Kidney epithelial cell (primary cell): ENCODE data around the gene PLB1. TPM values are rescaled to one million over a fixed set of nuclear protein-coding genes. Genes with fewer than 3 reads are reported as not detected.

Experiments used
- DNase-seq: peaks from one replicate; pipeline ENCODE4 v3.0.0-alpha.2; 2010; ENCODE audit warnings: low read depth
- H3K27me3 ChIP-seq: 2 replicates; pipeline ENCODE4 v1.6.0; 2011; ENCODE audit warnings: low read length; ENCODE audit not compliant: control insufficient read depth, insufficient read depth
- H3K36me3 ChIP-seq: 2 replicates; pipeline ENCODE4 v1.5.1; 2011; ENCODE audit warnings: low read length; ENCODE audit not compliant: control insufficient read depth, insufficient read depth
- H3K4me3 ChIP-seq: 2 replicates; pipeline ENCODE4 v1.5.1; 2011; ENCODE audit warnings: low read depth, mild to moderate bottlenecking, control low read depth, low read length
- CTCF ChIP-seq: IDR thresholded peaks from 2 replicates; pipeline ENCODE4 v1.5.1; 2011; ENCODE audit warnings: mild to moderate bottlenecking, moderate library complexity, low read length, control low read depth, inconsistent platforms; ENCODE audit not compliant: insufficient read depth, poor library complexity, severe bottlenecking
- total RNA-seq: library from RNA; depleted of rRNA; stranded (reverse); fragments of >200 nt; gene quantifications from 2 replicates; pipeline ENCODE4 v1.2.3, GENCODE V29; 2015

Gene PLB1
- total RNA-seq, 1 donor from 2014 or later = 0.25 TPM

GRCh38 chr2:28640260-28640907 is 144.5 kb downstream of the PLB1 start:
- Histone ChIP-seq H3K4me3 (no peak overlapping the region), H3K27me3 (no peaks in the 10 kb centered on the region), H3K36me3 (no peaks in the 10 kb centered on the region)
- DNase-seq = no peak
- no peak for TF ChIP-seq CTCF

GRCh38 chr2:28640908-28641300 is 145.0 kb downstream of the PLB1 start:
- Histone ChIP-seq H3K4me3 (no peak overlapping the region), H3K27me3 (no peaks in the 10 kb centered on the region), H3K36me3 (no peaks in the 10 kb centered on the region)
- no peak for TF ChIP-seq CTCF
- no peak for DNase-seq

- TF ChIP-seq CTCF = no peak
- Histone ChIP-seq H3K36me3 (no peaks in the 10 kb centered on the region), H3K27me3 (no peaks in the 10 kb centered on the region), H3K4me3 (no peak overlapping the region)
- DNase-seq = no peak
Measured at GRCh38 chr2:28642796-28643195, 146.9 kb downstream of the PLB1 start.

- DNase-seq = no peak
- Histone ChIP-seq H3K36me3 (no peaks in the 10 kb centered on the region), H3K27me3 (no peaks in the 10 kb centered on the region), H3K4me3 (no peak overlapping the region)
- no peak for TF ChIP-seq CTCF
Measured at GRCh38 chr2:28643327-28643726, 147.5 kb downstream of the PLB1 start.

- H3K27me3 ChIP-seq = no peaks in the 10 kb centered on the region
- H3K36me3 ChIP-seq = no peaks in the 10 kb centered on the region
- TF ChIP-seq CTCF = no peak
- H3K4me3 ChIP-seq = no peak overlapping the region
- no peak for DNase-seq
Measured at GRCh38 chr2:28643911-28644334, 148.1 kb downstream of the PLB1 start.

- H3K4me3 ChIP-seq = no peak overlapping the region
- DNase-seq = no peak
- TF ChIP-seq CTCF = no peak
- no peaks in the 10 kb centered on the region for H3K36me3 ChIP-seq
- H3K27me3 ChIP-seq = no peaks in the 10 kb centered on the region
Measured at GRCh38 chr2:28644760-28645159, 148.9 kb downstream of the PLB1 start.
